ENCODE results near the gene TEPSIN. TPM values are rescaled to one million over a fixed set of nuclear protein-coding genes. Genes with fewer than 3 reads are reported as not detected.

TEPSIN gene
- total and polyA plus RNA-seq, 4 donors = 3.2 to 22.9 (median 10.7) TPM

DNA sequence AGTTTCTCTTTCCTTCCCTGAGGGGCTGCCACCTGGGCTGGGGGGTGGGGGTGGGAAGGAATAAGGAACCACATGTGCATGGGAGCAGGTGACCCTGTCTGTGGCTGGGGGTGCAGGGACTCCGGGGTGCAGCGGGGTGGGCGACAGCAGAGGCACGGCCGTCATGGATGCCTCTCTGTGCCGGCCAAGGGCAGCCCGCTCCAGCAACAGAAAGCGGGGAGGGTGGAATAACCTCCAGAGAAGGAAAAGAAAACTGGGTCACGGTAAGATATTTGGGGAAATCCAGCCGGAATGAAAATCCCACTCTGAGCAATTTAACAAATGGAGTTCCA, 4.4 kb upstream of the TEPSIN start (continued):
- TF ChIP-seq FOXA1 (IDR thresholded peaks at IDR 0.05) (no peak), RAD21 (IDR thresholded peaks at IDR 0.05) (no peak), JUND (IDR thresholded peaks at IDR 0.05) (no peak)

DNA sequence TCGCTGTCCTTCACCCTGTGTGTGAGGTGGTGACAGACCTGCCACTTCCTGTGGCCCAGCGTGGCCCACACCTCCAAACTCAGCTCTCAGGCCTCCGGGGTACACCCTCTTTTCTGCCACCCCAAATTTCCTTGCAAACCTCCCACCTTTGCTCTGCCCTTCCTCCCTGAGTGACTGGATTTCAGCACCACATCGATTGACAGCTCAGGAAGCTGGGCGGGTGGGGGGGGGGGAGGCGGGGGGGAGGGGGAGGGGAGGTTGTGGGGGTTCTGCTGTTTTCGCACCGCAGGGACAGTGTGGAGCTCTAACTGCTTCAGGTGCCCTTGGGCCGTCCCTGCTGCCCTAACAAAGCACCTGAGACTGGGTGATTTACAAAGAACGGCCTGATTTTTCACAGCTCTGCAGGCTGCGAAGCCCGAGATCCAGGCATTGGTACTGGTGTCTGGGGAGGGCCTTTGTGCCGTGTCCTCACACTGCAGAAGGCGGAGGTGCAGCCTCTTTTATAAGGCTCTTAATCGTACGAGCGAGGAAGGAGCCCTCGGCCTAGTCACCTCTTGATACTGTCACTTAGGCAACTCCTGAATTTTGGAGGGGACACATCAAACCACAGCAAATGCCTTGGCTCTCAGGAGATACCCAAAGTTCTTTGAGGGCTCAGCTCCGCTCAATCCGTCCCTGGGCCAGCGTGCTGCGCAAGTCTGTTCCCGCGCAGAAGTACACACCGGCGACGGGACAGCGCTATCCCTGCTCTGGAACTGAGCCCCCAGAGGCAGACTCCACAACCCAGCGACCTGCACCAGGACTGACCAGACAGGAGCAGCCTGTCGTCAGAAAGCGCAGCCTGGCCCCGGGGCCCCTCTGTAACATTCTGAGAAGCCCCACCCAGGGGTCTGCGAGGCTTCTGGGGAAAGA, 3.8 kb upstream of the TEPSIN start:
- no peak overlapping the region for H3K27ac ChIP-seq (ENCODE audit: low read depth in 1 of 2, low read length in 2 of 2)
- 76% methylated on average over 33 of the region's 33 CpGs for WGBS
- H3K36me3 ChIP-seq (ENCODE audit: control insufficient read depth in 4 of 4, insufficient read depth in 3 of 4, low read depth in 1 of 4, low read length in 3 of 4) = peaks cover 0 to 5% (median 2%) of the 10 kb centered on the region in 4 donors
- H3K9ac ChIP-seq (ENCODE audit: low read depth in 1 of 2, low read length in 2 of 2) = no peak overlapping the region
- no peaks in the 10 kb centered on the region for H3K27me3 ChIP-seq (ENCODE audit: control insufficient read depth in 4 of 4, insufficient read depth in 4 of 4, low read length in 3 of 4)
- no peak overlapping the region for H3K4me3 ChIP-seq (ENCODE audit: low read depth in 1 of 3, low read length in 3 of 3)
- TF ChIP-seq HNF4G (IDR thresholded peaks at IDR 0.05) (no peak), REST (IDR thresholded peaks at IDR 0.05) (peak; percentile 34)
- DNase-seq (ENCODE audit: low spot score) = no peak
- no peaks in the 10 kb centered on the region for H3K9me3 ChIP-seq (ENCODE audit: control insufficient read depth in 4 of 4, low read length in 3 of 4)
- peaks cover 6 to 27% (median 18%) of the 10 kb centered on the region in 4 donors for H3K4me1 ChIP-seq (ENCODE audit: control insufficient read depth in 4 of 4, insufficient read depth in 4 of 4, low read length in 3 of 4)

DNA sequence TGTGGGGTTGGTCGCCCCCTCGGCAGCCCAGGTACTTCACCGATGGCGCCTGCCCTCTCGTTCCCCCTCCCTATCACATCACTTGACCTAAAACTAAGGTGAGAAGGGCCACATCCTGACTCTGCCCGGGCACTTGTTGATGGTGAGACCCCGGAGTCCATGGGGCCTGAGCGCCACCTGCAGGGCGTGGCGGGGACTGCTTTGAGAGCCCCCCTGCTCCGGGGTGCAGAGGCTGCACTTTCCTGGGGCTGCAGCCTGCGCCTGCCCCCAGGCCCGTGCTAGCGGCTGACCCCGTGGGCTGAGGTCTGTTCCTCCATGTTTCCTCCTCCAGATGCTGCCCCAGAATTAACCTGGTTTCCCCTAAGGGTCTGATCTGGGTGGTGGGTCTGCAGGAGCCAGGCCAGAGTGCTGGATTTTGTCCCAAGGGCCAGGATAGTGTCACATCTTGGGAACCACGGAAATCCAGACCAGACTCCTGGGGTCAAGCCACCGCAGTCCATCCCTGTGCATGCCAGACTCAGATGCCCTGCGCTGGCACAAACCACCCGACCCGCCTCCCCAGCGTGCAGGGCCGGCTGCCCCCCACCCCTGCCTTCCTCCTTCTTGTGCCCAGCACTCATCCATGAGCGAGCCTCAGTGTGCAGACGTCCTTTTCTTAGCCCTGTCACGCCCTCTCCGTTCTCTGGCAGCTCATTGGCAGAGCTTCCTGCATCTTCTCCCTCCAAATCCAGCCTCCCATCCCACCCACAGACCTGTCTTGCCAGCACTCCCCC, 3.0 kb upstream of the TEPSIN start:
- 57% methylated on average over 26 of the region's 26 CpGs for WGBS
- Histone ChIP-seq H3K27me3 (ENCODE audit: control insufficient read depth in 4 of 4, insufficient read depth in 4 of 4, low read length in 3 of 4) (no peaks in the 10 kb centered on the region), H3K36me3 (ENCODE audit: control insufficient read depth in 4 of 4, insufficient read depth in 3 of 4, low read depth in 1 of 4, low read length in 3 of 4) (peaks cover 0 to 5% (median 0%) of the 10 kb centered on the region in 4 donors), H3K4me3 (ENCODE audit: low read depth in 1 of 3, low read length in 3 of 3) (no peak overlapping the region), H3K27ac (ENCODE audit: low read depth in 1 of 2, low read length in 2 of 2) (no peak overlapping the region), H3K4me1 (ENCODE audit: control insufficient read depth in 4 of 4, insufficient read depth in 4 of 4, low read length in 3 of 4) (peaks cover 6 to 35% (median 26%) of the 10 kb centered on the region in 4 donors), H3K9me3 (ENCODE audit: control insufficient read depth in 4 of 4, low read length in 3 of 4) (no peaks in the 10 kb centered on the region), H3K9ac (ENCODE audit: low read depth in 1 of 2, low read length in 2 of 2) (no peak overlapping the region)
- TF ChIP-seq HNF4G (IDR thresholded peaks at IDR 0.05) (no peak), RAD21 (IDR thresholded peaks at IDR 0.05) (peak in 1 of 2 donors; percentile 85), YY1 (IDR thresholded peaks at IDR 0.05) (no peak)
- TF ChIP-seq, protein P1, sequence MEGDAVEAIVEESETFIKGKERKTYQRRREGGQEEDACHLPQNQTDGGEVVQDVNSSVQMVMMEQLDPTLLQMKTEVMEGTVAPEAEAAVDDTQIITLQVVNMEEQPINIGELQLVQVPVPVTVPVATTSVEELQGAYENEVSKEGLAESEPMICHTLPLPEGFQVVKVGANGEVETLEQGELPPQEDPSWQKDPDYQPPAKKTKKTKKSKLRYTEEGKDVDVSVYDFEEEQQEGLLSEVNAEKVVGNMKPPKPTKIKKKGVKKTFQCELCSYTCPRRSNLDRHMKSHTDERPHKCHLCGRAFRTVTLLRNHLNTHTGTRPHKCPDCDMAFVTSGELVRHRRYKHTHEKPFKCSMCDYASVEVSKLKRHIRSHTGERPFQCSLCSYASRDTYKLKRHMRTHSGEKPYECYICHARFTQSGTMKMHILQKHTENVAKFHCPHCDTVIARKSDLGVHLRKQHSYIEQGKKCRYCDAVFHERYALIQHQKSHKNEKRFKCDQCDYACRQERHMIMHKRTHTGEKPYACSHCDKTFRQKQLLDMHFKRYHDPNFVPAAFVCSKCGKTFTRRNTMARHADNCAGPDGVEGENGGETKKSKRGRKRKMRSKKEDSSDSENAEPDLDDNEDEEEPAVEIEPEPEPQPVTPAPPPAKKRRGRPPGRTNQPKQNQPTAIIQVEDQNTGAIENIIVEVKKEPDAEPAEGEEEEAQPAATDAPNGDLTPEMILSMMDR (IDR thresholded peaks at IDR 0.05; ENCODE audit: low read depth, low read length, missing input control) = peak; percentile 61
- peak; percentile 74 for DNase-seq (ENCODE audit: low spot score)
